T-cell (primary cell): Measurements from ENCODE around the gene SHISA8. TPM values are rescaled to one million over a fixed set of nuclear protein-coding genes. Genes with fewer than 3 reads are reported as not detected.

Experiments used
- ATAC-seq, 4 experiments: fragments of 200-7000 bp in 3 of 4; fragments of 150-1000 bp in 1 of 4; cut with Tn5 transposase; replicated peaks in 1 of 4; 1 replicate in 3 of 4; 2 replicates in 1 of 4; pipeline ENCODE4 v1.10.0; 2021; ENCODE audit warnings: moderate library complexity in 3 of 4, mild to moderate bottlenecking in 2 of 4, moderate number of reproducible peaks in 1 of 4
- CTCF ChIA-PET, 2 donors: fragments of 300-600 bp; sonication (Branson Sonifier 250); formaldehyde crosslinking; loops; one replicate each; lab custom pipeline; 2022; ENCODE audit warnings: antibody characterized with exemption in 2 of 2; lab: Charles Lee
- POLR2A ChIA-PET, 2 donors: fragments of 300-600 bp; sonication (Branson Sonifier 250); formaldehyde crosslinking; loops; one replicate each; lab custom pipeline; 2022; ENCODE audit warnings: antibody characterized with exemption in 2 of 2; lab: Charles Lee
- DNase-seq, 35 experiments: peaks; one replicate each; pipeline versions ENCODE4 v3.0.0 to v3.0.0-alpha.2; 2013 to 2023
- H3K27ac ChIP-seq: one replicate; pipeline ENCODE4 v1.5.1; 2013; ENCODE audit warnings: low read length
- H3K27me3 ChIP-seq, 2 experiments: replicated peaks in 1 of 2; 1 replicate in 1 of 2; 2 replicates in 1 of 2; pipeline versions ENCODE4 v1.6.1 to v1.7.0; 2013; ENCODE audit warnings: low read length in 1 of 2, mixed read lengths in 1 of 2; ENCODE audit not compliant: control insufficient read depth in 2 of 2, insufficient read depth in 2 of 2; ENCODE audit errors: extremely low read depth in 1 of 2
- H3K36me3 ChIP-seq, 2 donors: 1 replicate in 1 of 2; 2 replicates in 1 of 2; pipeline versions ENCODE4 v1.6.1 to v1.7.0; 2013; ENCODE audit warnings: low read length in 1 of 2; ENCODE audit not compliant: control insufficient read depth in 2 of 2, insufficient read depth in 1 of 2; ENCODE audit errors: extremely low read depth in 1 of 2
- H3K4me1 ChIP-seq, 2 experiments: 1 replicate in 1 of 2; 2 replicates in 1 of 2; pipeline versions ENCODE4 v1.6.1 to v1.7.0; 2013; ENCODE audit warnings: low read length in 2 of 2, mixed read lengths in 1 of 2; ENCODE audit not compliant: insufficient read depth in 2 of 2, control insufficient read depth in 1 of 2; ENCODE audit errors: extremely low read depth in 1 of 2
- H3K4me3 ChIP-seq, 2 donors: 1 replicate in 1 of 2; 2 replicates in 1 of 2; pipeline versions ENCODE4 v1.5.1 to v1.7.0; 2013; ENCODE audit warnings: mild to moderate bottlenecking in 2 of 2, low read length in 1 of 2, moderate library complexity in 1 of 2; ENCODE audit not compliant: control insufficient read depth in 1 of 2; ENCODE audit errors: extremely low read depth in 1 of 2
- H3K9me3 ChIP-seq: 2 replicates; pipeline ENCODE4 v1.7.0; 2013
- H3K27ac Mint-ChIP-seq, 2 donors: one replicate each; pipeline ENCODE4 v1.8.0; 2020 to 2021; ENCODE audit warnings: mild to moderate bottlenecking in 2 of 2, mixed read lengths in 2 of 2
- H3K27me3 Mint-ChIP-seq, 2 donors: one replicate each; pipeline ENCODE4 v1.8.0; 2021 to 2022; ENCODE audit warnings: mixed read lengths in 2 of 2
- H3K36me3 Mint-ChIP-seq: one replicate; pipeline ENCODE4 v1.8.0; 2021; ENCODE audit warnings: mixed read lengths
- H3K4me1 Mint-ChIP-seq, 3 donors: one replicate each; pipeline ENCODE4 v1.8.0; 2020 to 2022; ENCODE audit warnings: mixed read lengths in 3 of 3, mild to moderate bottlenecking in 1 of 3
- H3K4me3 Mint-ChIP-seq, 3 donors: one replicate each; pipeline ENCODE4 v1.8.0; 2020 to 2022; ENCODE audit warnings: mild to moderate bottlenecking in 3 of 3, mixed read lengths in 3 of 3, moderate library complexity in 3 of 3
- H3K9me3 Mint-ChIP-seq, 3 donors: one replicate each; pipeline ENCODE4 v1.8.0; 2020 to 2022; ENCODE audit warnings: mixed read lengths in 3 of 3
- WGBS: methylation state at CpG from one replicate; pipeline ENCODE4 v1.1.5; 2013; ENCODE audit warnings: missing lambda C conversion rate; ENCODE audit not compliant: insufficient coverage; 5-methylcytosine and 5-hydroxymethylcytosine counted together
- total RNA-seq, 35 experiments: library from RNA in 6 of 35; stranded (reverse) in 6 of 35; fragments of 120-200 nt in 1 of 35; gene quantifications; one replicate each; pipeline versions ENCODE4 v1.2.1 to v1.2.4 and lab custom pipeline; 2013 to 2026

SHISA8 gene
- total RNA-seq, 5 donors from 2014 or later (not counting 1 experiment from before 2014, with no cell fraction given): 0.56 to 1.2 (median 0.75) TPM; not detected in 1

DNA sequence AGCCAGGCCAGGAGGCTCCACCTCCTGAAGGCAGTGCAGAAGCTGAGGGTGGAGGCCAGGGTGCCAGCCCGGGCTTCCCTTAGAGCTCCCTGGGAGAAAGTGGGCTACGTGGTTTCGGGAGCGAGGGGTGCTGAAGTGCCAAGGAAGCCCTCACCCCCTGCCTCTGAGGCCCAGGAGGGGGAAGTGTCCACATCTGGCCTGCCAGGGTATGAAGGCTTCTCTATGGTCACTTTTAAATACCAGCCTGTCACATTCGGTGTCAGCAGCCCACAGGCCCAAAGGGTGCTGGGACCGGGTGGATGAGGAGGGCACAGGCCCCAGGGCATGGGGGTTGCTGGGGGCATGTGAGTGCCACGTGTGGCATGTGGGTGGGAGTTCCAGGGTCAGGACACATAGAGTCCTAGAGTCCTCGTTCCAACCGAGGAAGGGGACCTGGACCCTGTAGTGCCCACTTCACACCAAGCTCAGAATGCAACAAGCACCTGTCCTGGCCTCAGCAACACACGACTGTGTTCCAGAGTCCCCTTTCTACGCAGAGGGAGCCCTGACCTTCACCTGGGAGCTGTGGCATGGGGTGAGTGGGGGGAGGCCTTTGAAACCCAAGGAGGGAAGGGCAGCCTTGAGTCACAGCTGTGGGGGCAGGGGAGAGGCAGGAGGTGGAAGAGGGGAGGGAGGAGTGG lies 1.7 kb downstream of the SHISA8 start:
- Mint-ChIP-seq H3K27me3 (peaks cover 31 to 47% of the 10 kb centered on the region in 2 donors), H3K4me3 (peak overlapping the region; percentile 34 to 60 (median 37)), H3K4me1 (peaks cover 31 to 39% (median 32%) of the 10 kb centered on the region in 3 donors), H3K27ac (no peak overlapping the region), H3K36me3 (no peaks in the 10 kb centered on the region), H3K9me3 (no peaks in the 10 kb centered on the region)
- H3K4me3 ChIP-seq: no peak overlapping the region
- no peak for DNase-seq
- WGBS: 69% methylated on average over 8 of the region's 11 CpGs
- no peak overlapping the region for H3K27ac ChIP-seq
- H3K36me3 ChIP-seq: no peaks in the 10 kb centered on the region
- H3K4me1 ChIP-seq: peaks cover 21 to 53% of the 10 kb centered on the region in 2 experiments
- ATAC-seq: no peak
- ChIA-PET CTCF (interaction anchor here in 1 of 2 donors (0.6 kb wide), 2 partner anchors 16 to 41 kb away, joined by 3 to 5 read pairs; no protein-coding TSS in a partner anchor), POLR2A (interaction anchor here in 1 of 2 donors (0.6 kb wide), 1 partner anchor 101 kb away, joined by 13 read pairs; no protein-coding TSS in a partner anchor)
- peaks cover 11 to 77% of the 10 kb centered on the region in 2 experiments for H3K27me3 ChIP-seq
- no peaks in the 10 kb centered on the region for H3K9me3 ChIP-seq

GRCh38 chr22:41912338-41913039 lies 2.4 kb downstream of the SHISA8 start:
- Mint-ChIP-seq H3K9me3 (no peaks in the 10 kb centered on the region), H3K27ac (peak overlapping the region in 1 of 2 donors; percentile 22), H3K4me1 (peaks cover 33 to 42% (median 35%) of the 10 kb centered on the region in 3 donors), H3K27me3 (peaks cover 31 to 47% of the 10 kb centered on the region in 2 donors), H3K36me3 (no peaks in the 10 kb centered on the region), H3K4me3 (peak overlapping the region in 2 of 3 donors; percentile 24 to 60)
- DNase-seq (no peak), ATAC-seq (no peak)
- 72% methylated on average over 7 of the region's 9 CpGs for WGBS
- peaks cover 0 to 3% of the 10 kb centered on the region in 2 donors for H3K36me3 ChIP-seq
- no peak overlapping the region for H3K27ac ChIP-seq
- peaks cover 21 to 53% of the 10 kb centered on the region in 2 experiments for H3K4me1 ChIP-seq
- ChIA-PET POLR2A (interaction anchor here in 1 of 2 donors (0.6 kb wide), 1 partner anchor 100 kb away, joined by 13 read pairs; no protein-coding TSS in a partner anchor), CTCF (interaction anchor here in 1 of 2 donors (0.6 kb wide), 2 partner anchors 41 to 44 kb away, joined by 5 to 8 read pairs; no protein-coding TSS in a partner anchor)
- H3K27me3 ChIP-seq: peaks cover 11 to 70% of the 10 kb centered on the region in 2 experiments
- H3K4me3 ChIP-seq: no peak overlapping the region
- no peaks in the 10 kb centered on the region for H3K9me3 ChIP-seq

- ChIA-PET CTCF (no interaction called here), POLR2A (interaction anchor here in 1 of 2 donors (0.5 to 1.0 kb wide), 2 partner anchors 28 to 29 kb away, joined by 3 to 7 read pairs; no protein-coding TSS in a partner anchor)
- Histone ChIP-seq H3K4me1 (peaks cover 21 to 53% of the 10 kb centered on the region in 2 experiments), H3K27ac (no peak overlapping the region), H3K9me3 (no peaks in the 10 kb centered on the region), H3K27me3 (peaks cover 7 to 60% of the 10 kb centered on the region in 2 experiments), H3K4me3 (peak overlapping the region; percentile 35 to 64), H3K36me3 (peaks cover 0 to 3% of the 10 kb centered on the region in 2 donors)
- peaks cover 33 to 40% (median 35%) of the 10 kb centered on the region in 3 donors for H3K4me1 Mint-ChIP-seq
- H3K36me3 Mint-ChIP-seq: no peaks in the 10 kb centered on the region
- DNase-seq (peak in 4 of 35 experiments; percentile 16 to 37 (median 31)), ATAC-seq (peak in 1 of 4 experiments; percentile 22)
- no peak overlapping the region for H3K27ac Mint-ChIP-seq
- H3K4me3 Mint-ChIP-seq: peak overlapping the region; percentile 60 to 74 (median 61)
- 12% methylated on average over 37 of the region's 37 CpGs for WGBS
- H3K27me3 Mint-ChIP-seq: peaks cover 28 to 38% of the 10 kb centered on the region in 2 donors
- H3K9me3 Mint-ChIP-seq: no peaks in the 10 kb centered on the region
These were observed 3.8 kb downstream of the SHISA8 start for GRCh38 chr22:41911001-41911611.

- Mint-ChIP-seq H3K9me3 (no peaks in the 10 kb centered on the region), H3K27me3 (peaks cover 27 to 31% of the 10 kb centered on the region in 2 donors), H3K36me3 (peaks cover 6% of the 10 kb centered on the region), H3K27ac (no peak overlapping the region), H3K4me1 (peaks cover 30 to 33% (median 31%) of the 10 kb centered on the region in 3 donors), H3K4me3 (peak overlapping the region; percentile 39 to 74 (median 55))
- Histone ChIP-seq H3K36me3 (peaks cover 5% of the 10 kb centered on the region in 2 donors), H3K9me3 (no peaks in the 10 kb centered on the region), H3K4me3 (peak overlapping the region; percentile 35 to 64), H3K27ac (no peak overlapping the region), H3K4me1 (peaks cover 20 to 48% of the 10 kb centered on the region in 2 experiments), H3K27me3 (peaks cover 2 to 52% of the 10 kb centered on the region in 2 experiments)
- ChIA-PET POLR2A (no interaction called here), CTCF (interaction anchor here in 1 of 2 donors (0.5 to 1.0 kb wide), 2 partner anchors 15 to 221 kb away, joined by 3 to 5 read pairs; no protein-coding TSS in a partner anchor)
- ATAC-seq: peak; percentile 39 to 51 (median 46)
- WGBS: 2% methylated on average over 111 of the region's 112 CpGs
- DNase-seq: peak in 15 of 35 experiments; percentile 3 to 59 (median 34)
These were observed 4.5 kb downstream of the SHISA8 start for GRCh38 chr22:41910050-41911000.

DNA sequence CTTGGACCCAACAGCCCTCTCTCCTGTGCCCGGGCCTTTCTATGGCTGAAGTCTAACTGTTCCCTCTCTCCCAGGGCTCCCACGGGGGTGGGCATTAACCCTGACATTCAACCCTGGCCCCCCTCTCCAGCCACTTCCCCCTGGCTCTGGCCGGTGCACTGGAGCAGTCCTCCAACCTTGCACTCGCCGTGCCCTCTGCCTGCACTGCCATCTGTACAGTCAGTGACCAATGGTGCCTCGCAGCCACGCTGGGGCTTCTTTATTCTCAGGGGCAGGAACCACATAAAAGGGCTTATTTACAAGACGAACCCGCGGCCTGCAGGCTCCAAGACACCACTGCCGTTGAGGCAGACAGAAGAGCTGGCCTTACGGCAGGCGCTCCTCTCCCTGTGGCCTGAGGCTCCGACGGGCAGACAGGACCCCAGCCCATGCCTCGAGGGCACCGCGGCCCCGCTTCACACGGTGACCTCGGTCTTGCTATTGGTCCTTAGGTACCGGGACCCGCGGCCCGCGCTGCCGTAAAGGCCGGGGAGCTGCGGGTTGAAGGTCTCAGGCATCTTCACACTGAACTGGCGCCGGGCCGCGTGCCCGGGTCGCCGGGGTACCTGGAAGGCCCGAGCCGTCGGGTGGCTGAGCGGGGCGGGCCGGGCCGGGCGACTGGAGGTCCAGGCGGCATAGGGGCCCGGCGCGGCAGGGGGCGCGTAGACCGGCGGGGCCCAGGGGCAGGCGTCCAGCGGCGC lies 5.4 kb downstream of the SHISA8 start:
- peaks cover 6% of the 10 kb centered on the region for H3K36me3 Mint-ChIP-seq
- DNase-seq: no peak
- H3K4me3 ChIP-seq: no peak overlapping the region
- H3K9me3 ChIP-seq: no peaks in the 10 kb centered on the region
- H3K4me1 Mint-ChIP-seq: peaks cover 27 to 31% (median 30%) of the 10 kb centered on the region in 3 donors
- no peak overlapping the region for H3K27ac ChIP-seq
- peaks cover 19 to 44% of the 10 kb centered on the region in 2 experiments for H3K4me1 ChIP-seq
- H3K4me3 Mint-ChIP-seq: peak overlapping the region; percentile 31 to 62 (median 47)
- H3K36me3 ChIP-seq: peaks cover 11 to 12% of the 10 kb centered on the region in 2 donors
- ChIA-PET CTCF (interaction anchor here in 1 of 2 donors (1.0 kb wide), 1 partner anchor 16 kb away, joined by 5 read pairs; no protein-coding TSS in a partner anchor), POLR2A (no interaction called here)
- 38% methylated on average over 54 of the region's 55 CpGs for WGBS
- H3K27me3 Mint-ChIP-seq: peaks cover 27 to 30% of the 10 kb centered on the region in 2 donors
- H3K9me3 Mint-ChIP-seq: no peaks in the 10 kb centered on the region
- ATAC-seq: no peak
- peaks cover 2 to 48% of the 10 kb centered on the region in 2 experiments for H3K27me3 ChIP-seq
- no peak overlapping the region for H3K27ac Mint-ChIP-seq
